Uterus (tissue), 2 donors: ENCODE data around the gene CCDC60.

Experiments
- CTCF ChIP-seq, 4 experiments: fragments of 200-600 bp in 2 of 4; fragments of 450-650 bp in 2 of 4; sonication (generic) in 2 of 4; IDR thresholded peaks; one replicate each; pipeline ENCODE4 v1.5.1; 2016 to 2019; ENCODE audit warnings: antibody characterized with exemption in 4 of 4, mild to moderate bottlenecking in 2 of 4, moderate library complexity in 1 of 4
- POLR2A ChIP-seq, 2 donors: fragments of 450-650 bp; IDR thresholded peaks; one replicate each; pipeline ENCODE4 v1.6.1; 2016; ENCODE audit warnings: antibody characterized with exemption in 2 of 2, mild to moderate bottlenecking in 1 of 2, moderate library complexity in 1 of 2

GRCh38 chr12:119322301-119322723 lies 12.2 kb upstream of the CCDC60 start:
- no peak for TF ChIP-seq CTCF (IDR thresholded peaks at IDR 0.05)
- TF ChIP-seq POLR2A (IDR thresholded peaks at IDR 0.05), result no peak
